SK-MEL-5 (cell line): ENCODE data around the gene CDKN2B-AS1. TPM values are rescaled to one million over a fixed set of nuclear protein-coding genes. Genes with fewer than 3 reads are reported as not detected.
"Not testable (repeated sequence)": the region's sequence is repeated elsewhere in the genome, so short reads cannot be mapped to it uniquely, and the experiment has no call there.

Experiments used
- DNase-seq: peaks from one replicate; pipeline ENCODE4 v3.0.0-alpha.2; 2016; ENCODE audit warnings: low read depth, low spot score
- in situ Hi-C: cut with HindIII; loops from 2 replicates; pipeline ENCODE4 v1.10.0; 2016; ENCODE audit warnings: low sequenced_read_pairs, high pct_unique_total_duplicates, low pct_unique_long_range_greater_than_20kb
- polyA plus RNA-seq, 2 experiments: library from polyadenylated mRNA; depleted of rRNA; stranded (reverse); fragments of >200 nt; gene quantifications; 2 replicates each; pipeline ENCODE4 v1.2.3, GENCODE V29; 2015
- total RNA-seq: library from RNA; depleted of rRNA; stranded (reverse); fragments of >200 nt; shearing (Covaris generic); gene quantifications from 2 replicates; pipeline ENCODE4 v1.2.3, GENCODE V29; 2014; rRNA removed

CDKN2B-AS1 gene
- not detected in 2 replicates for total RNA-seq
- polyA plus RNA-seq (2015; cell fraction: cytosol; rRNA removed) = not detected in 2 replicates
- not detected in 2 replicates for polyA plus RNA-seq (2015; cell fraction: nucleus; rRNA removed)

DNA sequence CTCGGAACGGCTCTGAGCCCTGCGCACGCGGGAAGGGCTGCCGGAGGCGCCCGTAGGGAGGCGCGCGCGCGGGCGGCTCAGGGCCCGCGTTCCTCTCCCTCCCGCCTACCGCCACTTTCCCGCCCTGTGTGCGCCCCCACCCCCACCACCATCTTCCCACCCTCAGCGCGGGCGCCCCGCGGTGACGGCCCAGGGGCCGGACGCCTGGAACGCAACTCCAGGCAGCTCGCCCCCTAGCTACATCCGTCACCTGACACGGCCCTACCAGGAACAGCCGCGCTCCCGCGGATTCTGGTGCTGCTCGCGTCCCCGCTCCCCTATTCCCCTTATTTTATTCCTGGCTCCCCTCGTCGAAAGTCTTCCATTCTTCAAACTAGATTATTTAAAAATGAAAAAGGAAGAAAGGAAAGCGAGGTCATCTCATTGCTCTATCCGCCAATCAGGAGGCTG is at the start of gene CDKN2B-AS1:
Gene CDKN2B-AS1 (plus strand): TSS at position 236 of the 450 bp plus-strand sequence.
- in situ Hi-C loops = no loop called here

DNA sequence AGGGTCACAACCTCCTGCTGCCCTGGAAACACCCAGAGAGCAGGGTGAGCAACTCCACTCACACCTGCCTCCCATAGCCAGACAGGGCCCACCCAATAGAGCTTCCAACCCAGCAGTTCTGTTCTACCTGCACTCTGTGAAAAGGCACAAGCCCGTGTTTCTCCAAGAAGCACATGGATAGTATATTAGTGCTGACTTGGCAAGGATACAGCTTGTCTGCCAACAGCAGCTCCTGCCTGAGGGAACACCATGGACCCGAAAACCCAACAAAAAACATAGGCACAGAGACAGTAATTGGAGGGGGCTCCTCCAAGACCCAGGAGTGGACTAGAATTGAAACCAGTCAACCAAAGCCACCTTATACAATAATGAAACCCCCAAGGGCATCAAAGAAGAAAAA is 49.0 kb upstream of the CDKN2B-AS1 start:
- in situ Hi-C loops = no loop called here
- DNase-seq = no peak

More for the DNA sequence above, at the start of gene CDKN2B-AS1:
- no peak for DNase-seq

- in situ Hi-C loops = no loop called here
- no peak for DNase-seq
Observed at GRCh38 chr9:21958833-21959232, 35.8 kb upstream of the CDKN2B-AS1 start.

GRCh38 chr9:21959268-21959667 is 35.3 kb upstream of the CDKN2B-AS1 start:
- in situ Hi-C loops = not testable (repeated sequence)

GRCh38 chr9:21961569-21961968 is 33.0 kb upstream of the CDKN2B-AS1 start:
- in situ Hi-C loops = no loop called here
- no peak for DNase-seq

More at GRCh38 chr9:21959268-21959667, 35.3 kb upstream of the CDKN2B-AS1 start:
- not testable (repeated sequence) for DNase-seq

DNA sequence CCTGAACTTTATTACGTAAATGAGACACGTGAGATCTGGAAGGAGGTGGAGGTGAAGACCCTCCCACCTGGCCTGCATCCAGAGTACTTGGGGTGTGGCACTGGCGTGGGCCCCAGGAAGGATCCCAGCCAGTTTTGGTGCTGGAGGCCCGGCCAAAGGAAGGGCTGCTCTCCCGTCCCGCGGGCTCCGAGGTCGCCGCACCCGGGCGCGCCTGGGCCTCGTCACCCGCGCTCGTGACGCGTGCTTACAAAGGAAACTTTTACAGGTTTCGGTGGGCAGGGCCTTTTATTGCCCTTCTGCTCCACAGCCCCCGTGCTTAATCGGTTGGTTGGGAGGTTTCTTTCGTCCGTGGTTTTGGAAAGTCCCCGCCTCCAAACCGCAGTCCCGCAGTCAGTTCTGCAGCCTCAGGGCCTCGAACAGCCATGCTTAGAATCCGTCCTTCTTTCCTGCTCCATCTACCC is 29.6 kb upstream of the CDKN2B-AS1 start:
- in situ Hi-C loops = no loop called here

DNA sequence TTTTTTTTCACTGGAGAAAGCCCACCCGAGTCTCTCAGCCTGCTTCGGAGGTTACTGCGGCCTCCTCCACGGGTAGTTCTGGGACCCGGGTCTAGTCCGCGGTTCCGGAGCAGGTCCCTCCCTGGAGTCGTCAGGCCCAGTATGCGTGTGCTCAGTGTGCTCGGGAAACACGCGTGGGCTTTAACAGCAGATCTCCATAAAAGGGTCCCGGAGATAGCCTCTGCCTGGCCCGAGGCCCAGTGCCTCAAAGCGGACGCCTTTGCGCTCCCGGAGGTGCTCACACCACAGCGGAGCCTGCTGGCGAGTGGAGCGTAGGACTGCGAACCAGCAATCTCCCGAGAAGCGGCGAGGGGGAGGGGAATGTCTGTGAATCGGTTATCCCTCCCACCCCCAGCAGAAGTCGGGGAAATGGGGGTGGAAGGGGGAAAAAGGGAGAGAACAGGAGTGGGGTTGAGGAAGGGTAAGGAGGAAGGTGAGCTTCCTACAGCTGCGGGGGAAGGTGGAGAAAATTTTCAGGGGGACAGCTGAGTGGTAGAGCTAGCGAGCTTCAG is 29.1 kb upstream of the CDKN2B-AS1 start:
- DNase-seq = no peak
- in situ Hi-C loops = no loop called here

More for the DNA sequence above, 29.6 kb upstream of the CDKN2B-AS1 start:
- no peak for DNase-seq

DNA sequence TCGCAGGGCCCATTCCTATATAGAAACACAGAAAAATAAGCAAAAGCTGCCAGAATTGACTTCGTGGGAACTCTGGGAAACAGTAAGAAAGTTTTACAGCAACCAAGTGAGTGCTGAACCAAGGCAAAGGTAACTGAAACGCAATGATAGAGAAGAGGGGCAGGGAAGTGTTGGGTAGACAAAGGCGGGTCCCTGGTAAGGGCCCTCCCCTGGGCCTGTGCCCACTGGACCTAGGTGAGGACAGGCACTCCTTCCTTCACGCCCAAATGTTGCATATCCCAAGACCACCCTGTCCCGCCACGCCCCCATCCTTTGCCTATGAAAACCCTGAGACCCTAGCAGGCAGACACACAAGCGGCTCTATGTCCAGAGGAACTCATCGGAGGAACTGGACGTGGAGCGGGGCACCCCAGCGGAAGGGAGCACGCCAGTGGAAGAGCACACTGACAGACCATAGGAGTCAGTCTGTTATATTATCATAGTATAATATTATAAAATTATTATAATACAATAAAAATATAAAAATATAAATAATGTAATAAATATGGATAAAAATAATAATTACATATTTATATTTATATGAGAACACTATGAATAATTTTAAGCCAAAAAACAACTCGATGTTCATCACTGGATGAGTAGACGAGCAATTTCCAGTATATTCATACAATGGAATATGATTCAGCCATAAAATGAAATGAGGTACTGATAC is 28.3 kb upstream of the CDKN2B-AS1 start:
- in situ Hi-C loops = no loop called here
- no peak for DNase-seq

DNA sequence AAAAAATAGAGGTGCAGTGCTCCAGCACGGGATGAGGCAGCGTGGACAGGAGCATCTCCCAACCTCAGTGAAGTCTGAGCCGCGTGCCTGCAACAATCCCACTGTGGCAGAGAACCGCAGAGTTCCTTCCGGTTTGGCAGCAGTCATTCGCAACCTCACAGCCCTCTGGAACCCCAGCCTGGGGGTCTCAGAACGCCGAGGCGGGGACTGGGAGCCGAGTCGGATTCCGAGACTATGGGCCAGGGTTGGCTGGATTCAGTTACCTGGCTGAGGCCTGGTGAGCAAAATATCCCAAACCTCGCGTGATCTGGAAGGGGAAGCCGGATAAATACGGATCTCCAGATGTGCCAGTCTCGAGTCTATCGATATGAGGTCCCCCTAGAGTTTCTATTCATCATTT is 27.4 kb upstream of the CDKN2B-AS1 start:
- in situ Hi-C loops = no loop called here

GRCh38 chr9:21967702-21968101 is 26.9 kb upstream of the CDKN2B-AS1 start:
- in situ Hi-C loops = no loop called here

More for the DNA sequence above, 27.4 kb upstream of the CDKN2B-AS1 start:
- no peak for DNase-seq

DNA sequence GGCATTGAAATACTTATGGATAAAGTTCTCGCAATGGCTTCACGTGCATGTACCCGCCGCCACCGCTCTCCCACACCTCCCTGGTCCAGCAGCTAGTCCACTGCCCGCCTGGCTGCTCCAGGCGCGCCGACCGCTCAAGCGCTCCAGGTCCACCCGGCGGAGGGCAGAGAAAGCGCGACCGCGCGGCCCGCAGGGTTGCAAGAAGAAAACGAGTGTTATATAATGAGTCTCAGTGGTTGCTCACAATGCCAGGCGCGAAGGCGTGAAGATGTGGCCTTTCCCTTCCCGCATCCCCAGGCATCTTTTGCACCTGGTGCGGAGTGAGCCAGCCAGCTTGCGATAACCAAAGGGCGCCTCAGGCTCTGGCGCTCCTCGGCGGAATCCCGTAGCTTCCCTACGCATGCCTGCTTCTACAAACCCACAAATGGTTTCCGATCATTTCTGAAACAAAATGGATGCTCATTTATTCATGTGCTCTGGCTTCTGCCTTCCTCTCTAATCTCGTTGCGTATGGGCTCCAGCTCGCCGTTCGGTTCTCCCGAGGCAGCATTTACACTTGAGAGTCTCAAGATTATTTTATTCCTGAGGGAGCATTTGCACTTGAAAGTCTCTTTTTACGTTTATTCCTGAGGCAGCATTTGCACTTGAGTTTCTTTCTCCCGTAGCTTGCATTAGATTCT is 26.1 kb upstream of the CDKN2B-AS1 start:
- DNase-seq = no peak
- in situ Hi-C loops = no loop called here

More at GRCh38 chr9:21967702-21968101, 26.9 kb upstream of the CDKN2B-AS1 start:
- DNase-seq = no peak

- in situ Hi-C loops = no loop called here
- DNase-seq = no peak
Observed at GRCh38 chr9:21969011-21969940, 25.3 kb upstream of the CDKN2B-AS1 start.

- no peak for DNase-seq
- in situ Hi-C loops = no loop called here
Observed at GRCh38 chr9:21969951-21970799, 24.4 kb upstream of the CDKN2B-AS1 start.

DNA sequence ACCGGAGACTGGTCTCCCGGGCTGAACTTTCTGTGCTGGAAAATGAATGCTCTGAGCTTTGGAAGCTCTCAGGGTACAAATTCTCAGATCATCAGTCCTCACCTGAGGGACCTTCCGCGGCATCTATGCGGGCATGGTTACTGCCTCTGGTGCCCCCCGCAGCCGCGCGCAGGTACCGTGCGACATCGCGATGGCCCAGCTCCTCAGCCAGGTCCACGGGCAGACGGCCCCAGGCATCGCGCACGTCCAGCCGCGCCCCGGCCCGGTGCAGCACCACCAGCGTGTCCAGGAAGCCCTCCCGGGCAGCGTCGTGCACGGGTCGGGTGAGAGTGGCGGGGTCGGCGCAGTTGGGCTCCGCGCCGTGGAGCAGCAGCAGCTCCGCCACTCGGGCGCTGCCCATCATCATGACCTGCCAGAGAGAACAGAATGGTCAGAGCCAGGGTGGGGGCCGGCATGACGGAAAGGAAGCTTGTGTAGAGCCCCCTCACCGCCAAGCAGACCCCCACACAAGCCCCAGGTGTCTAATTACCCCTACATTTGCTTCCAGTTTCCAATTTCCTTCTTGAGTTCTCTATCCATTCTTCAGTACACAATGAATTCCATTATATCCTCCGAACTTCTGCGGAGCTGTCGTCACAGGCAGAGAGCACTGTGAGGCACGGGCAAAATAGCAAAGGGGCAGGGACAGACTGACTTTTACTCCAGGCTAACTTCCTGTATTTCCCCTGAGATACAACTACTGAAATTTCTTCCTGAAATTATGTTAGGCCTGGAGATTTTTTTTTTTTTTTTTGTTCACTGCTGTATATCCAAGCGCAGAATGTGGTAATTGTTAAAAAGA is 23.6 kb upstream of the CDKN2B-AS1 start:
- in situ Hi-C loops = no loop called here
- DNase-seq = no peak

- no peak for DNase-seq
- in situ Hi-C loops = no loop called here
Observed at GRCh38 chr9:21972361-21972760, 22.2 kb upstream of the CDKN2B-AS1 start.

DNA sequence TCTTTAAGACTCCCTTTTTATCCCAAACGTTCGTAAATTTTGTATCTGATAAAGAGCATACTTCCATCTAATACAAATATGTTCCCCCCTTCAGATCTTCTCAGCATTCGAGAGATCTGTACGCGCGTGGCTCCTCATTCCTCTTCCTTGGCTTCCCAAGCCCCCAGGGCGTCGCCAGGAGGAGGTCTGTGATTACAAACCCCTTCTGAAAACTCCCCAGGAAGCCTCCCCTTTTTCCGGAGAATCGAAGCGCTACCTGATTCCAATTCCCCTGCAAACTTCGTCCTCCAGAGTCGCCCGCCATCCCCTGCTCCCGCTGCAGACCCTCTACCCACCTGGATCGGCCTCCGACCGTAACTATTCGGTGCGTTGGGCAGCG is 20.3 kb upstream of the CDKN2B-AS1 start:
- no peak for DNase-seq
- in situ Hi-C loops = no loop called here
